GM21360 (cell line): ENCODE measurements around the gene TRABD2B.

Experiments
- ATAC-seq: cut with Tn5 transposase; IDR thresholded peaks from one replicate; pipeline ENCODE4 v1.9.1; 2021; ENCODE audit warnings: mild to moderate bottlenecking, moderate library complexity; ENCODE audit not compliant: unreplicated experiment

The TRABD2B gene

GRCh38 chr1:47711848-47712492 is 285.2 kb downstream of the TRABD2B start:
- no peak for ATAC-seq

GRCh38 chr1:47711184-47711847 is 285.9 kb downstream of the TRABD2B start:
- ATAC-seq, result no peak
